NCI-H2227 (cell line): ENCODE data around the gene TMPRSS6.
A peak's percentile ranks its signal among the peaks of the same experiment; 100 is the strongest.

ENCODE experiments used
- DNase-seq: peaks from one replicate; lab custom pipeline; 2025; ENCODE audit not compliant: unreplicated experiment; lab: John Stamatoyannopoulos, UW

Gene TMPRSS6

GRCh38 chr22:37030560-37031281 is 78.8 kb downstream of the TMPRSS6 start:
- DNase-seq: no peak

GRCh38 chr22:37028692-37029674 is 80.5 kb downstream of the TMPRSS6 start:
- no peak for DNase-seq

- DNase-seq: no peak
These were observed 82.0 kb downstream of the TMPRSS6 start for GRCh38 chr22:37027556-37027955.

GRCh38 chr22:37026325-37026724 is 83.2 kb downstream of the TMPRSS6 start:
- no peak for DNase-seq

GRCh38 chr22:37025500-37026070 is 83.9 kb downstream of the TMPRSS6 start:
- no peak for DNase-seq

- no peak for DNase-seq
These were observed 85.0 kb downstream of the TMPRSS6 start for GRCh38 chr22:37024339-37025157.

- no peak for DNase-seq
These were observed 85.7 kb downstream of the TMPRSS6 start for GRCh38 chr22:37023743-37024338.

- no peak for DNase-seq
These were observed 86.8 kb downstream of the TMPRSS6 start for GRCh38 chr22:37022483-37023337.

- DNase-seq: peak; percentile 32
These were observed 87.6 kb downstream of the TMPRSS6 start for GRCh38 chr22:37021710-37022482.

- DNase-seq: no peak
These were observed 88.5 kb downstream of the TMPRSS6 start for GRCh38 chr22:37021041-37021440.

- no peak for DNase-seq
These were observed 89.4 kb downstream of the TMPRSS6 start for GRCh38 chr22:37020192-37020479.

- DNase-seq: peak; percentile 79
These were observed 90.0 kb downstream of the TMPRSS6 start, which contains the start of the genes MPST and TST for GRCh38 chr22:37019309-37020191. TSS of gene MPST (plus strand) at chr22:37019742. CDS start at chr22:37019837, 95 bp downstream. TSS of gene TST (minus strand) at chr22:37019447. CDS start at chr22:37018732, 715 bp downstream.

- peak; percentile 49 for DNase-seq
These were observed 90.7 kb downstream of the TMPRSS6 start for GRCh38 chr22:37018815-37019308.

- no peak for DNase-seq
These were observed 91.3 kb downstream of the TMPRSS6 start for GRCh38 chr22:37018086-37018814.

GRCh38 chr22:37017356-37017755 is 92.2 kb downstream of the TMPRSS6 start:
- no peak for DNase-seq

- DNase-seq: no peak
These were observed 93.2 kb downstream of the TMPRSS6 start for GRCh38 chr22:37016134-37016910.
